T-helper 2 cell treated with Interferon-gamma antibody and Interleukin-4, amounts not matched to agents 100 ng/mL and 5 ng/mL, for 36 hours (primary cell): Measurements from ENCODE around the gene ADGRA3. TPM values are rescaled to one million over a fixed set of nuclear protein-coding genes. Genes with fewer than 3 reads are reported as not detected.
"Not testable (repeated sequence)": the region's sequence is repeated elsewhere in the genome, so short reads cannot be mapped to it uniquely, and the experiment has no call there.

Source experiments
- intact Hi-C: fragments of 100-400 bp; cut with micrococcal nuclease; formaldehyde crosslinking; loops from one replicate; pipeline ENCODE4 v1.15.1; 2023
- total RNA-seq: library from RNA; stranded (reverse); gene quantifications from 2 replicates; pipeline ENCODE4 v1.2.3, GENCODE V29; 2022

The ADGRA3 gene
- total RNA-seq, 1 donor from 2014 or later, result 14.0 TPM

- intact Hi-C loops, result loop anchor here (5.0 kb wide), 1 partner anchor 36 kb away; the partner anchor contains the start of gene ADGRA3
Measured at GRCh38 chr4:22480675-22481327, 35.1 kb downstream of the ADGRA3 start.

GRCh38 chr4:22478426-22478825, 37.4 kb downstream of the ADGRA3 start:
- intact Hi-C loops, result no loop called here

GRCh38 chr4:22477813-22478182, 38.1 kb downstream of the ADGRA3 start:
- intact Hi-C loops, result no loop called here

- intact Hi-C loops, result no loop called here
Measured at GRCh38 chr4:22477136-22477812, 38.6 kb downstream of the ADGRA3 start.

GRCh38 chr4:22476011-22476410, 39.9 kb downstream of the ADGRA3 start:
- intact Hi-C loops, result no loop called here

- intact Hi-C loops, result not testable (repeated sequence)
Measured at GRCh38 chr4:22475311-22475646, 40.6 kb downstream of the ADGRA3 start.

GRCh38 chr4:22474636-22475310, 41.1 kb downstream of the ADGRA3 start:
- intact Hi-C loops, result no loop called here

- intact Hi-C loops, result no loop called here
Measured at GRCh38 chr4:22473268-22473667, 42.6 kb downstream of the ADGRA3 start.

- intact Hi-C loops, result no loop called here
Measured at GRCh38 chr4:22471999-22472461, 43.8 kb downstream of the ADGRA3 start.

- intact Hi-C loops, result no loop called here
Measured at GRCh38 chr4:22471419-22471818, 44.4 kb downstream of the ADGRA3 start.

GRCh38 chr4:22466581-22466980, 49.3 kb downstream of the ADGRA3 start:
- intact Hi-C loops, result no loop called here

GRCh38 chr4:22465996-22466395, 49.9 kb downstream of the ADGRA3 start:
- intact Hi-C loops, result no loop called here

GRCh38 chr4:22465349-22465748, 50.5 kb downstream of the ADGRA3 start:
- intact Hi-C loops, result no loop called here

- intact Hi-C loops, result loop anchor here (1.0 kb wide), 1 partner anchor 53 kb away; no protein-coding TSS in a partner anchor
Measured at GRCh38 chr4:22463179-22463578, 52.7 kb downstream of the ADGRA3 start.

GRCh38 chr4:22462688-22463087, 53.2 kb downstream of the ADGRA3 start:
- intact Hi-C loops, result loop anchor here (1.0 kb wide), 1 partner anchor 52 kb away; no protein-coding TSS in a partner anchor

GRCh38 chr4:22460266-22460665, 55.6 kb downstream of the ADGRA3 start:
- intact Hi-C loops, result no loop called here

GRCh38 chr4:22458098-22458497, 57.8 kb downstream of the ADGRA3 start:
- intact Hi-C loops, result no loop called here

- intact Hi-C loops, result no loop called here
Measured at GRCh38 chr4:22457348-22457747, 58.5 kb downstream of the ADGRA3 start.

- intact Hi-C loops, result no loop called here
Measured at GRCh38 chr4:22456291-22456690, 59.6 kb downstream of the ADGRA3 start.

GRCh38 chr4:22454955-22455354, 60.9 kb downstream of the ADGRA3 start:
- intact Hi-C loops, result no loop called here

GRCh38 chr4:22454216-22454838, 61.5 kb downstream of the ADGRA3 start:
- intact Hi-C loops, result no loop called here

- intact Hi-C loops, result loop anchor here (2.0 kb wide), 2 partner anchors 28 to 70 kb away; no protein-coding TSS in a partner anchor
Measured at GRCh38 chr4:22444813-22445212, 71.1 kb downstream of the ADGRA3 start.
